Measurements from ENCODE around the gene MYLK. TPM values are rescaled to one million over a fixed set of nuclear protein-coding genes. Genes with fewer than 3 reads are reported as not detected.
"Not testable (repeated sequence)": the region's sequence is repeated elsewhere in the genome, so short reads cannot be mapped to it uniquely, and the experiment has no call there.

The MYLK gene, protein sequence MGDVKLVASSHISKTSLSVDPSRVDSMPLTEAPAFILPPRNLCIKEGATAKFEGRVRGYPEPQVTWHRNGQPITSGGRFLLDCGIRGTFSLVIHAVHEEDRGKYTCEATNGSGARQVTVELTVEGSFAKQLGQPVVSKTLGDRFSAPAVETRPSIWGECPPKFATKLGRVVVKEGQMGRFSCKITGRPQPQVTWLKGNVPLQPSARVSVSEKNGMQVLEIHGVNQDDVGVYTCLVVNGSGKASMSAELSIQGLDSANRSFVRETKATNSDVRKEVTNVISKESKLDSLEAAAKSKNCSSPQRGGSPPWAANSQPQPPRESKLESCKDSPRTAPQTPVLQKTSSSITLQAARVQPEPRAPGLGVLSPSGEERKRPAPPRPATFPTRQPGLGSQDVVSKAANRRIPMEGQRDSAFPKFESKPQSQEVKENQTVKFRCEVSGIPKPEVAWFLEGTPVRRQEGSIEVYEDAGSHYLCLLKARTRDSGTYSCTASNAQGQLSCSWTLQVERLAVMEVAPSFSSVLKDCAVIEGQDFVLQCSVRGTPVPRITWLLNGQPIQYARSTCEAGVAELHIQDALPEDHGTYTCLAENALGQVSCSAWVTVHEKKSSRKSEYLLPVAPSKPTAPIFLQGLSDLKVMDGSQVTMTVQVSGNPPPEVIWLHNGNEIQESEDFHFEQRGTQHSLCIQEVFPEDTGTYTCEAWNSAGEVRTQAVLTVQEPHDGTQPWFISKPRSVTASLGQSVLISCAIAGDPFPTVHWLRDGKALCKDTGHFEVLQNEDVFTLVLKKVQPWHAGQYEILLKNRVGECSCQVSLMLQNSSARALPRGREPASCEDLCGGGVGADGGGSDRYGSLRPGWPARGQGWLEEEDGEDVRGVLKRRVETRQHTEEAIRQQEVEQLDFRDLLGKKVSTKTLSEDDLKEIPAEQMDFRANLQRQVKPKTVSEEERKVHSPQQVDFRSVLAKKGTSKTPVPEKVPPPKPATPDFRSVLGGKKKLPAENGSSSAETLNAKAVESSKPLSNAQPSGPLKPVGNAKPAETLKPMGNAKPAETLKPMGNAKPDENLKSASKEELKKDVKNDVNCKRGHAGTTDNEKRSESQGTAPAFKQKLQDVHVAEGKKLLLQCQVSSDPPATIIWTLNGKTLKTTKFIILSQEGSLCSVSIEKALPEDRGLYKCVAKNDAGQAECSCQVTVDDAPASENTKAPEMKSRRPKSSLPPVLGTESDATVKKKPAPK (N-terminal part only)
- total RNA-seq = 27.1 TPM

DNA sequence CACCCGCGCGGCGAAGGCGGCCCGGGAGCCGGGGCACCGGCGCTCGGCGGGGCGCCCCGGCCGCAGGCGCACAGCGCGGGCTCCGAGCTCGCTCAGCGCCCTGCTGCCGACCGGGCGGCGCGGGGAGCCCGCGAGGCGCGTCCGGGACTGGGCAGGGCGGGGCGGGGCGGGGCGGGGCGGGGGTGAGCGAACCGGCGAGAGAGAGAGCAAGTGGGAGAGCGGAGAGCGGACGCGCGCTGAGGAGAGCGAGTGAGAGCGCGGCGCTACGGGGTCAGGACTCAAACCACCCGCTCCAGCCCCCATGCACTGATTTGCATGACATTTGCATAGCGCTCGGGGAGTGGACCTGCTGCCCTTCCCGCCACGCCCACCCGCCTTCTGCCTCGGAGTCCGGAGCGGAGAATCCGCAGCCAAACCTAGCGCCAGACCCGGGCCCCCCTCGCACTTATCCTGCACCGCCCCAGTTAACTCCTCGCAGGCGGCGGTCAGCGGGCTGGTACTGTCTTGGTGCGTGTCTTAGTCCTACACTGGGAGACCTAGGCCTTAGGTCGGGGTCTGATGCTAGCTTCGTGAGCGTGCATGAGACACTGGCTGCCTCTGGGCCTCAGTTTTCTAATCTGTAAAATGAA, at the start of gene MYLK:
Gene MYLK (minus strand): TSS at position 130 of the 629 bp plus-strand sequence. CDS start 90,491 bp downstream, outside the sequence.
- peaks cover 7% of the 10 kb centered on the region for H3K4me1 ChIP-seq (ENCODE audit: insufficient read depth, low read length)
- peaks cover 37% of the 10 kb centered on the region for H3K27me3 ChIP-seq (ENCODE audit: insufficient read depth, low read length)
- no peak within 1 kb of the TSS for H3K4me3 ChIP-seq (ENCODE audit: low read length)
- no peaks in the 10 kb centered on the region for H3K9me3 ChIP-seq (ENCODE audit: low read depth, low read length)

DNA sequence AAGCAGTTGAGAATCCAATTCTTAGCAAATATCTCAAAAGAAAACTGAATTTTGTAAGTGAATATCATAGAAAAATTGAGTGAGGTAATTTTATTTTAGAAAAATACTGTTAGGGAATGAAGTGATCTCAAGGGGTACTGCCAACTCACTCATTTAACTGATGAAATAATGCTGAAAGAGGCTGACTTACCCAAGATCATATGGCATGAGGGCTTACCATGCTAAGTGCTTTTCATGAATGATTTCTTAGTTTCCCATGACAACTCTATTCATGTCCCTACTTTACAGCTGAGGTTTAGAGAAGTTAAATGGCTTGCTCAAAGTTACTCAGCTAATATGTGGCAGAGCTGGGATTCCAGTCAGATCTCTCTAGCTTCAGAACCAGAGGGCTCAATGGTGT, 46.3 kb upstream of the MYLK start:
- Histone ChIP-seq H3K4me3 (ENCODE audit: low read length) (no peak overlapping the region), H3K27me3 (ENCODE audit: insufficient read depth, low read length) (no peaks in the 10 kb centered on the region), H3K9me3 (ENCODE audit: low read depth, low read length) (no peaks in the 10 kb centered on the region), H3K4me1 (ENCODE audit: insufficient read depth, low read length) (no peaks in the 10 kb centered on the region)

DNA sequence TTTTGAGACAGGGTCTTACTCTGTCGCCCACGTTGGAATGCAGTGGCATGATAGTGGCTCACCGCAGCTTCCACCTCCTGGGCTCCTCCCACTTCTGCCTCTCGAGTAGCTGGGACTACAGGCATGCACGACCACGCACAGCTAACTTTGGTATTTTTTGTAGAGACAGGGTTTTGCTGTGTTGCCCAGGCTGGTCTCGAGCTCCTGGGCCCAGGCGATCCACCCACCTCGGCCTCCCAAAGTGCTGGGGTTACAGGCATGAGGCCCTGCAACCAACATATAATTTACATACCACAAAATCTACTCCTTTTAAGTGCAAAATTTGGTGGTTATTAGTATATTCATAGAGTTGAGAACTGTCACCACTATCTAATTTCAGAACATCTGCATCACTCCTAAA, 45.2 kb upstream of the MYLK start:
- Histone ChIP-seq H3K4me1 (ENCODE audit: insufficient read depth, low read length) (no peaks in the 10 kb centered on the region), H3K9me3 (ENCODE audit: low read depth, low read length) (no peaks in the 10 kb centered on the region), H3K27me3 (ENCODE audit: insufficient read depth, low read length) (no peaks in the 10 kb centered on the region), H3K4me3 (ENCODE audit: low read length) (no peak overlapping the region)

DNA sequence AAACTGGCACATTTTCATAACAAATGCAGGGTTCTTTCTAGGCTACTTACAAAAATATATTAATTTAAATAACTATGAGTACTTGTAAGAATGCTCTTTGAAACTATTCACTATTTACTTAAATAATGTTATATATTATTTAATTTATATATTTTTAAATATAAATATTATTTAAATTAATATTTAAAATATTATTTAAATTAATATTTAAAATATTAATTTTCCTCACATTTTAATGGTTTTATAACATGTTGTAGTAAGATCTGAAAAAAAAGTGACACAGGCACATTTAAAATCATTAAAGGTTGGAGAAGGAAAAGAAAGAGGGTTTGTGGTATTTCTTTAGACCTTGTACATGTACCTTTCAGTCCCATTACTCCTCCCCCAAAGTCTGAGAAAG, 42.3 kb upstream of the MYLK start:
- Histone ChIP-seq H3K4me1 (ENCODE audit: insufficient read depth, low read length) (no peaks in the 10 kb centered on the region), H3K9me3 (ENCODE audit: low read depth, low read length) (peaks cover 19% of the 10 kb centered on the region), H3K4me3 (ENCODE audit: low read length) (no peak overlapping the region), H3K27me3 (ENCODE audit: insufficient read depth, low read length) (no peaks in the 10 kb centered on the region)

DNA sequence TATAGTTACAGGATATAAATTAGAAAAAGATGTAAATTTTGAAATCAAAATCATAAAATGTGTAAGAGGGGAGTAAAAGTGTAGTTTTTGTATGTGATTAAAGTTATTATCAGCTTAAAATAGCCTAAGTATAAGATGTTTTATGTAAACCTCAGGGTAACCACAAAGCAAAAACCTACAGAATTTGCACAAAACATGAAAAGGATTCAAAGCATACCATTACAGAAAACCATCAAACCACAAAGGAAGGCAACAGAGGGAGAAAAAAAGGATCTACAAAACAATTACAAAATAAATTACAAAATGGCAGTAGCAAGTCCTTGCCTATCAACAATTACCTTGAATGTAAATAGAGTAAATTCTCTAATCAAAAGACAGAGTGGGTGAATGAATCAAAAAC, 36.7 kb upstream of the MYLK start:
- Histone ChIP-seq H3K27me3 (ENCODE audit: insufficient read depth, low read length) (no peaks in the 10 kb centered on the region), H3K4me1 (ENCODE audit: insufficient read depth, low read length) (no peaks in the 10 kb centered on the region), H3K9me3 (ENCODE audit: low read depth, low read length) (peaks cover 34% of the 10 kb centered on the region), H3K4me3 (ENCODE audit: low read length) (no peak overlapping the region)

DNA sequence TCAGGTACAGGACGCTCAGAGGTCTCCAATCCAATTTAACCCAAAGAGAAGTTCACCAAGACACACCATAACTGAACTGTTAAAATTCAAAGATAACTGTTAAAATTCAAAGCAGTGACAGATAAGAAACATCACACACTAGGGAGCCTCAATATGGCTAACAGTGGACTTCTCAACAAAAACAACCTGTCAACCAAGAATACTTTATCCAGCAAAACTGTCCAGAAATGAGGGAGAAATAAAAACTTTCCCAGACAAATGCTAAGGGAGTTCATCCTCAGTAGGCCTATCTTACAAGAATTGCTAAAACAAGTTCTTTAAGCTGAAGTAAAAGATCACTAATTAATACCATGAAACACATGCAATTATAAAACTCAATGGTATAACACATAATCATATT, 36.3 kb upstream of the MYLK start:
- Histone ChIP-seq H3K9me3 (ENCODE audit: low read depth, low read length) (peaks cover 34% of the 10 kb centered on the region), H3K27me3 (ENCODE audit: insufficient read depth, low read length) (no peaks in the 10 kb centered on the region), H3K4me1 (ENCODE audit: insufficient read depth, low read length) (no peaks in the 10 kb centered on the region), H3K4me3 (ENCODE audit: low read length) (no peak overlapping the region)

DNA sequence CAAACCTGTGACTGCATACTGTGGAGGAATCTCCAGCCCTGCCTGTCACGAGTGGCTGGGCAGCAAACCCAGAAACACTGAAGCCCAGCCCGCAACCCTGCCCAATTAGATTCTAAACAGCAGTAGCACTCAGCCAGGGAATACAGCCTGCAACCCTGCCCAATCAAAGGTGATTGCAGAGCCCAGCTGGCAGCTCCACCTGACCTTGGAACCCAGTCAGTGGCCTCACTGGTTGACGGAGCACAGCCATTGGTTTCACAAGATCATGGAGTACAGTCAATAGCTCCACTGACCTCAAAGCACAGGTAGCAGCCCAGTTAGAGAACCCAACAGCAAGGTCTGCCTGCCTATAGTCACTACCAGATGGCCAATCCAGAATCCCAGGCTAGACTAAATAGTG, 35.2 kb upstream of the MYLK start:
- peaks cover 34% of the 10 kb centered on the region for H3K9me3 ChIP-seq (ENCODE audit: low read depth, low read length)
- H3K4me3 ChIP-seq (ENCODE audit: low read length) = no peak overlapping the region
- H3K4me1 ChIP-seq (ENCODE audit: insufficient read depth, low read length) = no peaks in the 10 kb centered on the region
- no peaks in the 10 kb centered on the region for H3K27me3 ChIP-seq (ENCODE audit: insufficient read depth, low read length)

DNA sequence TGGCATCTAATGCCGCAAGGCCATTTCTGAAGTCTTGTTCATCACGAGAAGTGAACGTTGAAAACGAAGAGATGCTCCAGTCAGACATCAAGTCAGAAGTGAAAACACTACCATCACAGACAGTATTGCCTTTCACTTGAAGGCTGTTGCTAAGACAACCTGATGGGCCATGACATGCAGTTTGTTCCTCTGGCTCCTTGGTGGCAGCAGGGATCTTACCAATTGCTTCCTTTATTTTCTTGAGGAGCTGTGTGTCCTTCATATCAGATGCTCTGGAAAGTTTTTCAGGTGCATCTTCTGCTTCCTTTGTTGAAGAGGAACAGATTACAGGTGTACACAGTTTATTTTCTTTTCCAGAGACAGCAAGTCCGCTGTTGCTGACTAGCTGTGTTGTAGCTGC, 30.7 kb upstream of the MYLK start:
- Histone ChIP-seq H3K9me3 (ENCODE audit: low read depth, low read length) (no peaks in the 10 kb centered on the region), H3K27me3 (ENCODE audit: insufficient read depth, low read length) (no peaks in the 10 kb centered on the region), H3K4me1 (ENCODE audit: insufficient read depth, low read length) (no peaks in the 10 kb centered on the region), H3K4me3 (ENCODE audit: low read length) (no peak overlapping the region)

DNA sequence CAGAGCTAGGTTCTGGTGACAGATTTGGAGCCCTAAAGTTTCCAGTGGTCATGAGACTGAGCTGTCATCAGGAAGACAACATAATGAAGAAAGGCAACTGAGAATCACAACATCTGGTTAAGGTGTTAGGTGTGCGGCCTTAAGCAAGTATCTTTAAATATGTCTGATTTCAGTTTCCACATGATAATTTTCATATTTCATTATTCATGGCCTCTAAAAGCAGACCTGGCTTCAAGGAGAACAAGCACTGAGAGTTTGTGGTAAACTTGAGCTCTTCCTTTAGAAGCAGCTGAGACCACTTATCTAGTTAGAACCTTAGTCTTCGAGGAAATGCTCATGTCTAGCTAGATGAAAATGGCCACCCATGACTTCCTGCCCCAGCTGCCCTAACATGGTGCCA, 25.7 kb upstream of the MYLK start:
- no peak overlapping the region for H3K4me3 ChIP-seq (ENCODE audit: low read length)
- H3K9me3 ChIP-seq (ENCODE audit: low read depth, low read length) = no peaks in the 10 kb centered on the region
- no peaks in the 10 kb centered on the region for H3K4me1 ChIP-seq (ENCODE audit: insufficient read depth, low read length)
- no peaks in the 10 kb centered on the region for H3K27me3 ChIP-seq (ENCODE audit: insufficient read depth, low read length)

DNA sequence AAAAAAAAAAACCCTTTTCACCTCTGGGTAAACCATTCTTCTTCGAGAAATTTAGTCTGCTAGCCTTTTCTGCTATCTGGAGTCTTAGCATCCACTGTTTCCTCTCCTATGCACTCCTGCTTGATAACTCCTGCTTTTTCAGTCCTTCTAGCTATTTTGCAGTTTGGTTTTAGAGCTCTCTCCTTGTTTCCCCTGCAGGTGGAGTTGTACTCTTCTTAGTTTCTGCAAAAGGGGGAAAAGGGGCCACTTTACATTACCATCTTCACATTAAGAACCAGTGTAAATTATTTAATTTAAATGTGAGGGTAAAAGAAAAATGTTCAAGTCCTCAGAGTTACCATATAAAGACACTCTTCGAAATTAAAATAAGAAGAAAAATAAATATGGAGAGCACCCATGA, 23.6 kb upstream of the MYLK start:
- H3K27me3 ChIP-seq (ENCODE audit: insufficient read depth, low read length) = no peaks in the 10 kb centered on the region
- no peaks in the 10 kb centered on the region for H3K4me1 ChIP-seq (ENCODE audit: insufficient read depth, low read length)
- H3K4me3 ChIP-seq (ENCODE audit: low read length) = no peak overlapping the region
- no peaks in the 10 kb centered on the region for H3K9me3 ChIP-seq (ENCODE audit: low read depth, low read length)

DNA sequence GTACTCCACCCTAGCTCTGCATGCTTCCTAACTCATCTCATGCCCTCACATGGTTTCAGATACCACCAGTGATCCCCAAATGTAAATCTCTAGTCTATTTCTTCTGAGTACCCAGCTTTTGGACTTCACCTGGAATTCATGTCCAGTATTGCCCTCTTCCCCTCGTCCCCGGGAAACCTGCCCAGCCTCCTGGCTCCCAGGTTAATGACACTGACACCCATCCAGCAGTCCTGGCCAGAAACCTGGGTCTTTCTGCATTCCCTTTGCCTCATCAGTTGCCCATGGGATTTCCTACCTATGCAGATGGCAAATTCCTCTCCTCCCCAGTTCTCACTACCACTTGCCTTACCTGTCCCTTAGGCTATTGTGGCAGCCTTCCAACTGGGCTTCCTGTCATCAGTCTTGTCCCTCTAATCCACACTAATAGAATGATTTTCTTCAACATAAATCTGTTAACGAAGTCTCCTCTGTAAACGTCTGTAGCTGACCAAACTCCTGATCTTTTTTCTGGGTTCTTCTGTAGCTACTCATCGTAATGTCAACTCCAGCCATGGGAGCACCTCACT, 15.3 kb upstream of the MYLK start:
- no peaks in the 10 kb centered on the region for H3K9me3 ChIP-seq (ENCODE audit: low read depth, low read length)
- H3K27me3 ChIP-seq (ENCODE audit: insufficient read depth, low read length) = no peaks in the 10 kb centered on the region
- H3K4me1 ChIP-seq (ENCODE audit: insufficient read depth, low read length) = no peaks in the 10 kb centered on the region
- H3K4me3 ChIP-seq (ENCODE audit: low read length) = no peak overlapping the region

DNA sequence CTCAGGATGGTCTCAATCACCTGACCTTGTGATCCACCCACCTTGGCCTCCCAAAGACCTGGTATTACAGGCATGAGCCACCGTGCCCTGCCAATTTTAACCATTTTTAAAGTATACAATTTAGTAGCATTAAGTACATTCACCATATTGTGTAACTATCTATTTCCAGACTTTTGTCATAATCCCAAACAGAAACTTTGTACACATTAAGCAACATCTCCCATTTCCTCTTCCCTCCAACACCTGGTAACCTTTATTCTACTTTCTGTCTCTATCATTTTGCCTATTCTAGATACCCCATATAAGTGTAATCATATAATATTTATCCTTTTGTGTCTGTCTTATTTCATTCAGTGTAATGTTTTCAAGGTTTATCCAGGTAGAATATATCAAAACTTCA, 8.9 kb upstream of the MYLK start:
- H3K4me3 ChIP-seq (ENCODE audit: low read length) = no peak overlapping the region
- H3K9me3 ChIP-seq (ENCODE audit: low read depth, low read length) = peaks cover 7% of the 10 kb centered on the region
- H3K4me1 ChIP-seq (ENCODE audit: insufficient read depth, low read length) = no peaks in the 10 kb centered on the region
- no peaks in the 10 kb centered on the region for H3K27me3 ChIP-seq (ENCODE audit: insufficient read depth, low read length)

DNA sequence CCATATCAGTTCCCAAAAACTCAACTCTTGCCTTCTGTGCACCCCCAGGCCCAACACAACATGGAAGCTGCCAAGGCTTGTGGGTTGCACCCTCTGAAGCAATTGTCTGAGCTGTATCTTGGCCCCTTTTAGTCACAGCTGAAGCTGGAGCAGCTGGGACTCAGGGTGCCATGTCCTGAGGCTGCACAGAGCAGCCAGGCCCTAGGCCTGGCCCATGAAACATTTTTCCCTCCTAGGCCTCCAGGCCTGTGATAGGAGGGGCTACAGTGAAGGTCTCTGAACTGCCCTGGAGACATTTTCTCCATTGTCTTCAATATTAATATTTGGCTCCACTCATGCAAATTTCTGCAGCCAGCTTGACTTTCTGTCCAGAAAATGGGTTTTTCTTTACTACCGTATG, 8.1 kb upstream of the MYLK start:
- Histone ChIP-seq H3K4me3 (ENCODE audit: low read length) (no peak overlapping the region), H3K9me3 (ENCODE audit: low read depth, low read length) (peaks cover 7% of the 10 kb centered on the region), H3K27me3 (ENCODE audit: insufficient read depth, low read length) (peaks cover 3% of the 10 kb centered on the region), H3K4me1 (ENCODE audit: insufficient read depth, low read length) (no peaks in the 10 kb centered on the region)

DNA sequence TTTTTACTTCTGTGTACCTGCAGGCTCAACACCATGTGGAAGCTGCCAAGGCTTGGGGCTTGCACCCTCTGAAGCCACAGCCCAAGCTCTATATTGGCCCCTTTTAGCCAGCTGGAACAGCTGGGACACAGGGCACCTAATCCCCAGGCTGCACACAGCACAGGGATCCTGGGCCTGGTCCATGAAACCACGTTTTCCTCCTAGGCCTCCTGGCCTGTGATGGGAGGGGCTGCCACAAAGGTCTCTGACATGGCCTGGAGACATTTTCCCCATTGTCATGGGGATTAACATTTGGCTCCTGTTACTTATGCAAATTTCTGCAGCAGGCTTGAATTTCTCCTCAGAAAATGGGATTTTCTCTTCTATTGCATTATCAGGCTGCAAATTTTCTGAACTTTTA, 6.9 kb upstream of the MYLK start:
- not testable (repeated sequence) for H3K9me3 ChIP-seq (ENCODE audit: low read depth, low read length); H3K4me1 ChIP-seq (ENCODE audit: insufficient read depth, low read length); H3K4me3 ChIP-seq (ENCODE audit: low read length)

More for the DNA sequence above, 6.9 kb upstream of the MYLK start:
- H3K27me3 ChIP-seq (ENCODE audit: insufficient read depth, low read length) = not testable (repeated sequence)

Data from mononuclear cell (primary cell).